ENCODE data around the gene NINJ1.

The NINJ1 gene

GRCh38 chr9:93081081-93081529, 52.9 kb downstream of the NINJ1 start:
- no peak for TF ChIP-seq ZNF274 (IDR thresholded peaks at IDR 0.05; ENCODE audit: low read depth, low read length)
- H3K4me3 ChIP-seq (ENCODE audit: low read length), result no peak overlapping the region

GRCh38 chr9:93080406-93080805, 53.6 kb downstream of the NINJ1 start:
- no peak for TF ChIP-seq ZNF274 (IDR thresholded peaks at IDR 0.05; ENCODE audit: low read depth, low read length)
- H3K4me3 ChIP-seq (ENCODE audit: low read length), result no peak overlapping the region

GRCh38 chr9:93079371-93079770, 54.7 kb downstream of the NINJ1 start:
- no peak for TF ChIP-seq ZNF274 (IDR thresholded peaks at IDR 0.05; ENCODE audit: low read depth, low read length)
- H3K4me3 ChIP-seq (ENCODE audit: low read length), result no peak overlapping the region

GRCh38 chr9:93077811-93078210, 56.2 kb downstream of the NINJ1 start:
- H3K4me3 ChIP-seq (ENCODE audit: low read length), result no peak overlapping the region
- TF ChIP-seq ZNF274 (IDR thresholded peaks at IDR 0.05; ENCODE audit: low read depth, low read length), result no peak

GRCh38 chr9:93077367-93077766, 56.7 kb downstream of the NINJ1 start:
- H3K4me3 ChIP-seq (ENCODE audit: low read length), result no peak overlapping the region
- TF ChIP-seq ZNF274 (IDR thresholded peaks at IDR 0.05; ENCODE audit: low read depth, low read length), result no peak

GRCh38 chr9:93076792-93077128, 57.3 kb downstream of the NINJ1 start:
- H3K4me3 ChIP-seq (ENCODE audit: low read length), result no peak overlapping the region
- TF ChIP-seq ZNF274 (IDR thresholded peaks at IDR 0.05; ENCODE audit: low read depth, low read length), result no peak

GRCh38 chr9:93076101-93076791, 57.8 kb downstream of the NINJ1 start:
- H3K4me3 ChIP-seq (ENCODE audit: low read length), result no peak overlapping the region
- TF ChIP-seq ZNF274 (IDR thresholded peaks at IDR 0.05; ENCODE audit: low read depth, low read length), result no peak

- no peak overlapping the region for H3K4me3 ChIP-seq (ENCODE audit: low read length)
- TF ChIP-seq ZNF274 (IDR thresholded peaks at IDR 0.05; ENCODE audit: low read depth, low read length), result no peak
Observed at GRCh38 chr9:93072383-93072795, 61.7 kb downstream of the NINJ1 start.
